HepG2 (cell line): ENCODE results near the gene ZNFX1. TPM values are rescaled to one million over a fixed set of nuclear protein-coding genes. Genes with fewer than 3 reads are reported as not detected.

Experiments used
- DPF2 ChIP-seq: sonication (generic); formaldehyde crosslinking; IDR thresholded peaks from 2 replicates; pipeline ENCODE4 v1.4.0; 2020; ENCODE audit warnings: mild to moderate bottlenecking, low read depth, missing genetic modification reagents, borderline replicate concordance
- ESRRA ChIP-seq: sonication (generic); formaldehyde crosslinking; IDR thresholded peaks from 2 replicates; pipeline ENCODE4 v1.5.1; 2020; ENCODE audit warnings: mild to moderate bottlenecking, low read depth, missing genetic modification reagents
- KAT2B ChIP-seq: fragments of 150-350 bp; IDR thresholded peaks from 2 replicates; pipeline ENCODE4 v1.6.1; 2014; ENCODE audit warnings: low read depth, low read length, borderline replicate concordance
- MBD4 ChIP-seq: IDR thresholded peaks from 2 replicates; pipeline ENCODE4 v1.6.1; 2012; ENCODE audit warnings: low read length, inconsistent platforms, borderline replicate concordance
- PRMT3 ChIP-seq: sonication (generic); formaldehyde crosslinking; IDR thresholded peaks from 2 replicates; pipeline ENCODE4 v1.8.1; 2022; ENCODE audit warnings: low read depth, mild to moderate bottlenecking, moderate library complexity, missing genetic modification reagents, borderline replicate concordance
- SMAD1 ChIP-seq: sonication (generic); formaldehyde crosslinking; IDR thresholded peaks from 2 replicates; pipeline ENCODE4 v1.4.0; 2020; ENCODE audit warnings: missing genetic modification reagents, low read depth, mild to moderate bottlenecking, borderline replicate concordance
- THYN1 ChIP-seq: sonication (generic); formaldehyde crosslinking; IDR thresholded peaks from 2 replicates; pipeline ENCODE4 v1.8.1; 2023; ENCODE audit warnings: low read depth, mild to moderate bottlenecking, moderate library complexity, missing genetic modification reagents, borderline replicate concordance
- TIGD3 ChIP-seq: sonication (generic); formaldehyde crosslinking; IDR thresholded peaks from 2 replicates; pipeline ENCODE4 v1.5.1; 2020; ENCODE audit warnings: mild to moderate bottlenecking, missing genetic modification reagents, borderline replicate concordance
- U2AF1 ChIP-seq: fragments of 200-400 bp; formaldehyde crosslinking; optimal IDR thresholded peaks from 2 replicates; pipeline ENCODE3; 2017; ENCODE audit warnings: mild to moderate bottlenecking, low read depth, low read length
- XBP1 ChIP-seq: sonication (generic); formaldehyde crosslinking; IDR thresholded peaks from 2 replicates; pipeline ENCODE4 v1.5.0; 2020; ENCODE audit warnings: missing genetic modification reagents
- ZBTB7A ChIP-seq: sonication (generic); formaldehyde crosslinking; IDR thresholded peaks from 2 replicates; pipeline ENCODE4 v1.8.0; 2022; ENCODE audit warnings: mild to moderate bottlenecking, missing genetic modification reagents
- ZNF205 ChIP-seq: IDR thresholded peaks from 2 replicates; pipeline ENCODE4 v1.6.1; 2018; ENCODE audit warnings: missing biosample characterization, missing genetic modification reagents
- ZNF234 ChIP-seq: sonication (generic); formaldehyde crosslinking; conservative IDR thresholded peaks from 2 replicates; pipeline ENCODE4 v1.5.1; 2020; ENCODE audit warnings: mild to moderate bottlenecking, missing genetic modification reagents
- ZNF333 ChIP-seq: sonication (generic); formaldehyde crosslinking; IDR thresholded peaks from 2 replicates; pipeline ENCODE4 v1.4.0; 2020; ENCODE audit warnings: mild to moderate bottlenecking, missing genetic modification reagents, borderline replicate concordance
- ZNF451 ChIP-seq: sonication (generic); formaldehyde crosslinking; IDR thresholded peaks from 2 replicates; pipeline ENCODE4 v1.5.0; 2020; ENCODE audit warnings: mild to moderate bottlenecking, missing genetic modification reagents
- ZNF468 ChIP-seq: sonication (generic); formaldehyde crosslinking; IDR thresholded peaks from 2 replicates; pipeline ENCODE4 v1.8.0; 2022; ENCODE audit warnings: mild to moderate bottlenecking, moderate library complexity, missing genetic modification reagents
- ZNF558 ChIP-seq: sonication (generic); formaldehyde crosslinking; IDR thresholded peaks from 2 replicates; pipeline ENCODE4 v1.9.0; 2022; ENCODE audit warnings: mild to moderate bottlenecking, missing genetic modification reagents, borderline replicate concordance
- ZNF687 ChIP-seq: sonication (generic); formaldehyde crosslinking; IDR thresholded peaks from 2 replicates; pipeline ENCODE4 v1.5.1; 2020; ENCODE audit warnings: mild to moderate bottlenecking, missing genetic modification reagents, moderate library complexity
- ZNF766 ChIP-seq: sonication (generic); formaldehyde crosslinking; IDR thresholded peaks from 2 replicates; pipeline ENCODE4 v1.5.0; 2020; ENCODE audit warnings: missing genetic modification reagents, borderline replicate concordance
- ZUFSP ChIP-seq: sonication (generic); formaldehyde crosslinking; IDR thresholded peaks from 2 replicates; pipeline ENCODE4 v1.9.0; 2021; ENCODE audit warnings: missing genetic modification reagents, mild to moderate bottlenecking, borderline replicate concordance
- polyA plus RNA-seq, 8 experiments: library from polyadenylated mRNA; depleted of rRNA in 3 of 8; stranded (reverse) in 7 of 8; unstranded in 1 of 8; fragments of >200 nt; fragmentation: Illumina TruSeq in 4 of 8; extraction: Trizol in 4 of 8; gene quantifications; 2 replicates each; pipeline versions ENCODE4 v1.2.1 to v1.2.3, GENCODE V29; 2011 to 2016; ENCODE audit warnings: low read depth in 4 of 8, missing spikeins in 1 of 8, mixed read lengths in 1 of 8; ENCODE audit not compliant: insufficient read depth in 1 of 8
- total RNA-seq, 5 experiments: library from RNA; depleted of rRNA; stranded (reverse); fragments of >200 nt; fragmentation: Illumina TruSeq; extraction: Trizol; gene quantifications; 2 replicates each; pipeline ENCODE4 v1.2.3, GENCODE V29; 2016; ENCODE audit warnings: low read depth in 1 of 5

The ZNFX1 gene
- total and polyA plus RNA-seq, 2 of the 13 experiments (the other 11 are each of a cell fraction or from before 2014, with no cell fraction given), result 2.9 to 11.1 TPM

GRCh38 chr20:49278818-49279676, 1.2 kb upstream of the ZNFX1 start (continued):
- TF ChIP-seq ESRRA (CRISPR knock-in tag), result no peak; the same call in 1 of the 2 replicates
- no peak; the same call in none of the 2 replicates for TF ChIP-seq PRMT3 (CRISPR knock-in tag)
- TF ChIP-seq U2AF1, result peak; percentile 32
- no peak; the same call in 1 of the 2 replicates for TF ChIP-seq ZNF558 (CRISPR knock-in tag)
- 0 out of 2 replicates have a peak, but pooled peaks have one; percentile 67 for TF ChIP-seq ZUFSP
- no peak for TF ChIP-seq SMAD1 (CRISPR knock-in tag)
- no peak for TF ChIP-seq TIGD3 (CRISPR knock-in tag)
- TF ChIP-seq ZNF333 (CRISPR knock-in tag), result no peak
- TF ChIP-seq DPF2 (CRISPR knock-in tag), result no peak
- no peak for TF ChIP-seq ZNF451 (CRISPR knock-in tag)
- TF ChIP-seq ZNF766 (CRISPR knock-in tag), result no peak
- 0 out of 2 replicates have a peak, but pooled peaks have one; percentile 30 for TF ChIP-seq XBP1
- TF ChIP-seq ZNF468 (CRISPR knock-in tag), result 0 out of 2 replicates have a peak, but pooled peaks have one; percentile 22
- no peak for TF ChIP-seq THYN1 (CRISPR knock-in tag)
- peak; percentile 24; the same call in 1 of the 2 replicates for TF ChIP-seq ZNF234 (CRISPR knock-in tag)
- TF ChIP-seq MBD4, result peak; percentile 52; the same call in 1 of the 2 replicates
- no peak for TF ChIP-seq ZNF687 (CRISPR knock-in tag)
- no peak for TF ChIP-seq ZNF205
- no peak for TF ChIP-seq KAT2B
- no peak; the same call in 1 of the 2 replicates for TF ChIP-seq ZBTB7A (CRISPR knock-in tag)
